Airway epithelial cell (primary cell): Measurements from ENCODE around the gene SLC25A22. TPM values are rescaled to one million over a fixed set of nuclear protein-coding genes. Genes with fewer than 3 reads are reported as not detected.

Experiments used
- total RNA-seq: library from RNA; depleted of rRNA; stranded (reverse); fragments of >200 nt; gene quantifications from 2 replicates; pipeline ENCODE4 v1.2.3, GENCODE V29; 2015

Gene SLC25A22
- 19.5 and 22.4 TPM in 2 replicates for total RNA-seq

DNA sequence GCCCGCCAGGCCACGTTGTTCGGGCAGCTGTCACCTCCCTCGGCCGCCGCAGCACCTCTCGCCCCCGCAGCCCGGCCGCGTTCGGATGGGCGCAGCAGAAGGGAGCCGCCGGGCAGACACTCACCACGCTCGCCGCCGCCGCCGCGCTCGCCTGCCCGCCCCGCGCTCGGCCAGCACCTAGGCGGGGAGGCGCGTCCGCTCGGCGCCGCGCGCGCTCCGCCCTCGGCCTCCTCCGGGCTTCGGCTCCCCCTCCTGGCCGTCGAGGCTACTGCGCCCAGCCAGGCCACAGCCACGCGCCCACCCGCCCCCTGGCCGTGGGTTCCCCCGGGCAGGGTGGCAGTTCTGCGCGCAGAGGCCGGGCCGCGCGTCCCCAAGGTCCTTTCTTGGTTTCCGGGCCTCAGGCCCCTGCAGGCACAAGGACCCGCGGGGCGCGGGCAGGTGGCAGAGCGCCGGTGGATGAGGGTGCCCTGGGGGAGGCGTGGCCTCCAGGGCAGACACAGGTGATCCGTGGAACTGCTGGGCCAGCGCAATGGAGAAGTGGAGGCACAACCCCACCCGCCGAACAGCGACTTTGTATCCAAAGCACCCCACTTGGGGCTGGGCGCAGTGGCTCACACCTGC is at the start of gene SLC25A22:
Gene SLC25A22 (minus strand): TSS at position 189 of the 621 bp plus-strand sequence. CDS start 3,275 bp downstream, outside the sequence.

DNA sequence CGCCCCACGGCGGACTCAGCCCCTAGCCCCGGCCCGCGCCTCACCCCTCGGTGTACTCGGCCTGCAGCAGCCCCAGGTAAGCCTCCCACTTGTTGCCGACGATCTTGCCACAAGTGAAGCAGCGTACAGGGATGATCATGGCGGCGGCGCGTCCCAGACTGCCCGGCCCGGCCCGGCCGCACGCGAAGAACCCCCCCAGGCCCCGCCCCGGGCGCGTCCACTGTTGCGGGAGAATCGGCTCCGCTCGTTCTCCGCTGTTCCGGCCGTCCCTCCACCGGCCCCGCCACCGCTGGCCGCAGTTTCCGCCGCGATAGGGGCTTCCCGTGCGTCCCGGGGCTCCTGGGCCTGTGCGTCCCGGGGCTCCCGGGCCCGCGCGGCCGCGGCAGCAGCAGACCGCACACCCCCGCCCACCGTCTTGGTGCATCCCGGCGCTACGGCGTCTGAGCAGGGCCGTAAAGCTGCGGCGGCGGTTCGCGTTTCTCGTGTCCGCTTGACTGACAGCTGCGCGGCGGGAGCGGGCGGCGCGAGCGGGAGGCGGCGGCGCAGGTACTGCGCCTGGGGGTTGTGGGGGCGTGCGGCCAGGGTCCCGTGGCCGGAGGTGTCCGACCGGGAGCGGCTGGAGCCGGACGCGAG is 44.4 kb upstream of the SLC25A22 start, which contains the start of the genes POLR2L and TSPAN4:
Gene POLR2L (minus strand): TSS at position 160 of the 633 bp plus-strand sequence. CDS start 21 bp downstream, at position 139.
Gene TSPAN4 (plus strand): TSS at position 483 of the 633 bp plus-strand sequence. CDS start 7,453 bp downstream, outside the sequence.

DNA sequence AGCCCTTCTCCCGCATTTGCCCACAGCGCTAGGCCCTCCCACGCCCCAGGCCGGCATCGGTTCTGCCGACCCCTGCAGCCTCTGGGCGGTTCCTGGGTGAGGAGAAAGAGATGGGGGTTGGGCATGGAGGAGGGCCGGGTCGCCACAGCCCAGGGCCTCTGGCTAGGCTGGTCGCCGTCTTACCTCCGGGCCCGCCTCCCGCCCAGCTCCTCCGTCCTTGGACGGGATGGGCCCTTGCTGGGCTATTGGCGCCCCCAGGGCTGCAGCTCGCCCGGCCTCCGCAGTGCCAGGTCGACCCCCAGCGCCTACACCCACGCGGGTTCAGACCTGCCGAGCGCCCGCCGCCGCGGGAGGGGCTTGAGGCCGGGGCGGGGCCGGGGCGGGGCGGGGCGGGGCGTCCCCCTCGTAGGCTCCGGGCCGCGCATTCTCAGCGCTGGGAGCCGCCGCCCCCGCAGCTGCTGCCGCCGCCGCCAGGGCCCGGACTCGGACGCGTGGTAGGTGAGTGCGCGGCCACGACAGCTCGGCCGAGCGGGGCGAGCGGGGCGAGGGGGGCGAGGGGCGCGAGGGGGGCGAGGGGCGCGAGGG is 34.5 kb upstream of the SLC25A22 start, which contains the start of gene CD151:
Gene CD151 (plus strand): TSS at position 424 of the 585 bp plus-strand sequence. CDS start 3,118 bp downstream, outside the sequence.

GRCh38 chr11:827897-828192 is 29.8 kb upstream of the SLC25A22 start, which contains the start of gene CRACR2B:
CRACR2B (plus strand) TSS chr11:827919; CDS start chr11:828608, 689 bp downstream.

DNA sequence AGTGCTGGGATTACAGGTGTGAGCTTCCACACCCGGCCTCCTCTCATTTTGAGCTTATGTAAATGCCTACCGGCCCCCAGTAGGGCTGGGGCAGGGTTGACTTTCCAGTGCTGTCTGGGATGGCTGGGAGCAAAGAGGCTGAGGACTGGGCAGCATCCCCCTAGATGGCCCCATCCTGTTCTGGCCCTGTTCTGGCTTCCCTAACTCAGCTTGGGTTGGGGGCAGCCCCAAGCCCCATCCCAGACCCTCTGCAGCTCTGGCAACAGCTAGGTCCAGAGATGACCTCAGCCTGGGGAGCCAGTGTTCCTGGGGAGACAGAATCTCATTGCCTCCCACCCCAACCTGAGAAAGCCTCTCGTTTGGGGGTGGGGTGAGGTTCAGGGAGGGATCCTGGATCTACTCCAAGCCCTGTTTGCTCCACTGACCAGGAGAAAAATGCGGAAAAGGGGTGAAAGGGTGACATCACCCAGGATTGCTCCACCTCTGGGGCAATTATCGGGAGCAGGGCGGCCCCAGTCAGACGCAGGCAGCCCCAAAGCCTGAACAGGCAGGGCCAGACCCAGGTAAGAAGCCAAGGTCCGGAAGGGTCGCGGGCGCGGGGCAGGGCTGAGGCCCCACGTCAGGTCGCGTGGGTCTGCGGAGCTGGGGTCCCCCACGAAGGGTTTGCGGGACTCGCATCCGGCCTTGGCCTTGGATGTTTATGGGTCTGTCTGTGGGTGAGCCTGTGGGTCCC is 20.5 kb upstream of the SLC25A22 start, which contains the start of gene PNPLA2:
Gene PNPLA2 (plus strand): TSS at position 519 of the 733 bp plus-strand sequence. CDS start 805 bp downstream, outside the sequence.

DNA sequence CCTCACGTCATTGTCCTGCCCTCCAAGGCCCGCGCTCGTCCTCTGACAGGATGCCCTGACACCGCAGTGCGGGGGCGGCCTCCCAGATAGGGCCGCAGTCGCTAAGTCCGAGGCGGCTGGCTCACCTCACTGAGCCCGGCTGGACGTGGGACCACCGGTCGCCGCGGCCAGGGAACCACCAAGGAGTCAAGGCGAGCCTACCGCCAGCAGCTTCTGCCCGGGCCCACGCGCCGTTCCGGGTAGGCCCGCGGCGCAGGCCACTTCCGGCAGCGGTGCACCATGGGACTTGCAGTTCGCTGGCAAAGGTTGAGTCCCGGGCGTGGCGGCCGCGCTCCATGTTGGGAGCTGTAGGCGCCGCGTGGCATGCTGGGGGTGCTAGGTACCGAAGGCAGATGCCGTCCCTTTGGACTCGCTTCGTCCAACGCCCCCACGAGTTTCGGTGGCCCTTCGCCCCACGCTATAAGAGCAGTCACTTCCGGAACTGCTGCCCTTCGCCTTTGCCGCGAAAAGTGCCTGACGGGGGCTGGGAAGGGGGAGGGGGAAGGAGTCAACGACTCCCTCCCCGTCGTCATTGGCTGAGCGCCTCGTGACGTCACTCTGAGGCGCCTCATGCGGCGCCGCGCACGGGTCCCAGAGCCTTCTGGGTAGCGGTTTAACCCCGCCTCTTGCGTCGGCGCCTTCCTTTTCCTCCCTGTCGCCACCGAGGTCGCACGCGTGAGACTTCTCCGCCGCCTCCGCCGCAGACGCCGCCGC is 11.4 kb upstream of the SLC25A22 start, which contains the start of gene RPLP2:
Gene RPLP2 (plus strand): TSS at position 681 of the 753 bp plus-strand sequence. CDS start 268 bp downstream, outside the sequence.

DNA sequence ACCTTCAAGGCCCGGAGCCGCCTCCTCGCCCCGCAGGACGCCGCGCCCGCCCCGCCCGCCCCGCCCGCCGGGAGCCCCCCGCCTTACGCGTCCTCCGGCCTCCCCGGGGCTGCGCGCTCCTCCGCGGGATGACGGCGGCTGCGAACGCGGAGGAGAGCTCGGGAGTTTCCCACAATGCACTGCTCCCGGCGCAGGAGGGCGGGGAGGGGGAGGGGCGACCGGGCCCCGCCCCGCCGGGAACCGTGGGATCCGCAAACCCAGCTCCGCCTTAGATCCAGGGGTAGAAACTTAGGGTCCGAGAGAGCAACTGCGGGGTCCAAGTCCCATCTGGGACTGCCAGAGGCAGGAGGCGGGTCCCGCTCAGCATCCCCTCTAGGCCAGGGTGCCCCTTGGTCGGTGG is 8.1 kb downstream of the SLC25A22 start, which contains the start of gene CEND1:
Gene CEND1 (minus strand): TSS at position 148 of the 400 bp plus-strand sequence. CDS start 1,514 bp downstream, outside the sequence.

GRCh38 chr11:777288-778255 is 20.5 kb downstream of the SLC25A22 start, which contains the start of gene GATD1:
GATD1 (minus strand) TSS chr11:777487; CDS start chr11:777462, 25 bp downstream.

DNA sequence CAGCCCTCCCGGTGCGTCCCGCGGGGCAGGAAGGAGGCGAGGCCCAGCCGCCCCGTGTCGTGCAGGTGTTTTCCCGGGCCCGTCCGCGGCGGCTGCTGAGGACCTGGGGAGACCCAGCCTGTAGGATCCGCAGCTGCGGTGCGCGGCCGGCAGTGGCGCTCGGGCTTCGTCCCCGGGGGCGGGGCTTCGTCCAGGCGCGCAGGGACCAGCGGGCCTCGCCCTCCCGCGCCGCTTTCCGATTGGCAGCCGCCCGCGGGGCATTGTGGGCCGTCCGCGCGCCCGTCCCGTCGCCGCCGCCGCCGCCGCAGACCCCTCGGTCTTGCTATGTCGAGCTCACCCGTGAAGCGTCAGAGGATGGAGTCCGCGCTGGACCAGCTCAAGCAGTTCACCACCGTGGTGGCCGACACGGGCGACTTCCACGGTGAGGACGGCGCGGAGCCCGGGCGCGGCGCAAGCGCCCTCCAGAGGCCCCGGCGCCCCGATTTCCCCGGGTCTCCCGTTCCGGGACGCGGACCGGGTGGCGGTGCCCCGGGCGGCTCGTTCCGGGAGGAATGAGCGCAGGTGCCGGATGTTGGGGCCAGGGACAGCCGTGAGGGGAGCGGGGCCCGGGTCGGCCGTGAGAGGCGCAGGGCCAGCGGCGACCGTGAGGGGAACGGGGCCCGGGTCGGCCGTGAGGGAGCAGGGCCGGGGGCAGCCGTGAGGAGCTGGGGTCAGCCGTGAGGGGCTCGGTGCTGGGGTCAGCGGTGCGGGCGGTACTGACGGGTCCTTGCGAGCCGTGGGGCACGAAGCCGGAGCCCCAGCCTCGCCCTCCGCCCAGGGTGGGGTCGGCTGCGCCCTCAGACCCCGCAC is 50.7 kb downstream of the SLC25A22 start, which contains the start of gene TALDO1:
Gene TALDO1 (plus strand): TSS at position 307 of the 849 bp plus-strand sequence. CDS start 18 bp downstream, at position 325.

Other genes with a start within 250 kb of the SLC25A22 start
- gene LMNTD2, start 237.5 kb downstream of the SLC25A22 start, total RNA-seq: 0.56 and 1.7 TPM in 2 replicates
- 82.9 and 90.5 TPM in 2 replicates for gene RASSF7, start 237.3 kb downstream of the SLC25A22 start, total RNA-seq
- 26.3 and 30.6 TPM in 2 replicates for gene PHRF1, start 221.8 kb downstream of the SLC25A22 start, total RNA-seq
- 6.9 and 12.0 TPM in 2 replicates for gene IRF7, start 182.3 kb downstream of the SLC25A22 start, total RNA-seq
- not detected in 2 replicates for gene CDHR5, start 173.3 kb downstream of the SLC25A22 start, total RNA-seq
- gene SCT, start 171.1 kb downstream of the SLC25A22 start, total RNA-seq: not detected in 2 replicates
- not detected in 2 replicates for gene DRD4, start 161.0 kb downstream of the SLC25A22 start, total RNA-seq
- 24.2 and 27.1 TPM in 2 replicates for gene DEAF1, start 103.1 kb downstream of the SLC25A22 start, total RNA-seq
- gene TMEM80, start 102.5 kb downstream of the SLC25A22 start, total RNA-seq: 18.9 and 28.6 TPM in 2 replicates
- 117 and 146 TPM in 2 replicates for gene EPS8L2, start 92.0 kb downstream of the SLC25A22 start, total RNA-seq
- gene TALDO1, start 50.8 kb downstream of the SLC25A22 start, total RNA-seq: 301 and 355 TPM in 2 replicates
- 27.6 and 42.5 TPM in 2 replicates for gene GATD1, start 20.8 kb downstream of the SLC25A22 start, total RNA-seq
- gene CEND1, start 8.2 kb downstream of the SLC25A22 start, total RNA-seq: 0.07 TPM in 1 of 2 replicates, not detected in the other
- gene PIDD1, start 7.0 kb upstream of the SLC25A22 start, total RNA-seq: 13.4 and 16.1 TPM in 2 replicates
- 650 and 899 TPM in 2 replicates for gene RPLP2, start 11.7 kb upstream of the SLC25A22 start, total RNA-seq
- 14.3 and 15.4 TPM in 2 replicates for gene PNPLA2, start 20.6 kb upstream of the SLC25A22 start, total RNA-seq
- gene CRACR2B, start 29.6 kb upstream of the SLC25A22 start, total RNA-seq: 2.4 and 3.0 TPM in 2 replicates
- gene CD151, start 34.7 kb upstream of the SLC25A22 start, total RNA-seq: 323 and 365 TPM in 2 replicates
- gene POLR2L, start 44.2 kb upstream of the SLC25A22 start, total RNA-seq: 149 and 226 TPM in 2 replicates
- gene TSPAN4, start 44.6 kb upstream of the SLC25A22 start, total RNA-seq: 89.6 and 96.4 TPM in 2 replicates
- gene CHID1, start 112.5 kb upstream of the SLC25A22 start, total RNA-seq: 105 and 107 TPM in 2 replicates
- gene AP2A2, start 127.6 kb upstream of the SLC25A22 start, total RNA-seq: 33.8 and 39.9 TPM in 2 replicates
- gene MUC6, start 238.4 kb upstream of the SLC25A22 start, total RNA-seq: not detected in 2 replicates